Neural cell (in vitro differentiated cells): Measurements from ENCODE around the gene ARHGDIG. TPM values are rescaled to one million over a fixed set of nuclear protein-coding genes. Genes with fewer than 3 reads are reported as not detected.

Experiments
- H2AFZ ChIP-seq: fragments of 200-600, 300-800 bp; sonication (generic), shearing (Covaris generic); 2 replicates; pipeline ENCODE4 v1.6.0; 2014; ENCODE audit warnings: low read depth, mild to moderate bottlenecking, antibody characterized with exemption, low read length, moderate library complexity
- H3F3A ChIP-seq: fragments of 200-600 bp; shearing (Covaris generic); 2 replicates; pipeline ENCODE4 v1.6.1; 2016; ENCODE audit warnings: mild to moderate bottlenecking, moderate library complexity, mixed read lengths, antibody characterized with exemption, low read length; ENCODE audit not compliant: insufficient read depth, poor library complexity, severe bottlenecking
- H3K27ac ChIP-seq: fragments of 200-600, 300-800 bp; sonication (generic), shearing (Covaris generic); 2 replicates; pipeline ENCODE4 v1.5.1; 2014; ENCODE audit warnings: mild to moderate bottlenecking, low read length, moderate library complexity
- H3K27me3 ChIP-seq: fragments of 300-800, 200-600 bp; sonication (generic), shearing (Covaris generic); 2 replicates; pipeline ENCODE4 v1.6.0; 2014; ENCODE audit warnings: mild to moderate bottlenecking, low read depth, low read length, moderate library complexity; ENCODE audit not compliant: insufficient read depth
- H3K36me3 ChIP-seq: fragments of 300-800, 200-600 bp; sonication (generic), shearing (Covaris generic); 2 replicates; pipeline ENCODE4 v1.5.1; 2014; ENCODE audit warnings: mild to moderate bottlenecking, antibody characterized with exemption, low read length, moderate library complexity; ENCODE audit not compliant: insufficient read depth
- H3K4me2 ChIP-seq: fragments of 300-800, 200-600 bp; sonication (generic), shearing (Covaris generic); 2 replicates; pipeline ENCODE4 v1.6.0; 2014; ENCODE audit warnings: mild to moderate bottlenecking, low read length
- H3K4me3 ChIP-seq: fragments of 300-800, 200-600 bp; sonication (generic), shearing (Covaris generic); 2 replicates; pipeline ENCODE4 v1.5.1; 2014; ENCODE audit warnings: mild to moderate bottlenecking, low read length, moderate library complexity
- H3K79me2 ChIP-seq: fragments of 200-600 bp; shearing (Covaris generic); replicated peaks from 2 replicates; pipeline ENCODE4 v1.6.0; 2014; ENCODE audit warnings: mild to moderate bottlenecking, low read length, moderate library complexity; ENCODE audit not compliant: insufficient read depth
- H3K9ac ChIP-seq: fragments of 300-800, 200-600 bp; sonication (generic), shearing (Covaris generic); 2 replicates; pipeline ENCODE4 v1.6.1; 2016; ENCODE audit warnings: mild to moderate bottlenecking, low read length, mixed read lengths
- H3K9me2 ChIP-seq: fragments of 200-600 bp; shearing (Covaris generic); 2 replicates; pipeline ENCODE4 v1.6.1; 2016; ENCODE audit warnings: mild to moderate bottlenecking, low read length, mixed read lengths; ENCODE audit not compliant: insufficient read depth
- H3K9me3 ChIP-seq: fragments of 200-600, 300-800 bp; sonication (generic), shearing (Covaris generic); 2 replicates; pipeline ENCODE4 v1.6.1; 2016; ENCODE audit warnings: mild to moderate bottlenecking, mixed run types, low read length, moderate library complexity, mixed read lengths
- H4K20me1 ChIP-seq: fragments of 200-600 bp; shearing (Covaris generic); 2 replicates; pipeline ENCODE4 v1.6.1; 2016; ENCODE audit warnings: mild to moderate bottlenecking, mixed run types; ENCODE audit not compliant: insufficient read depth
- CTCF ChIP-seq: fragments of 450-650 bp; IDR thresholded peaks from 2 replicates; pipeline ENCODE4 v1.5.1; 2014; ENCODE audit warnings: antibody characterized with exemption, mild to moderate bottlenecking, moderate library complexity; ENCODE audit not compliant: poor library complexity, severe bottlenecking
- EP300 ChIP-seq: fragments of 450-650 bp; conservative IDR thresholded peaks from 2 replicates; pipeline ENCODE4 v1.6.1; 2014; ENCODE audit warnings: antibody characterized with exemption, mild to moderate bottlenecking, moderate library complexity; ENCODE audit not compliant: poor library complexity, severe bottlenecking
- EZH2 ChIP-seq: fragments of 200-600, 300-800 bp; shearing (Covaris generic), sonication (generic); IDR thresholded peaks from 2 replicates; pipeline ENCODE4 v1.6.1; 2014; ENCODE audit warnings: antibody characterized with exemption, low read length, borderline replicate concordance, mild to moderate bottlenecking; ENCODE audit not compliant: insufficient read depth, poor library complexity, severe bottlenecking
- MXI1 ChIP-seq: fragments of 450-650 bp; conservative IDR thresholded peaks from 2 replicates; pipeline ENCODE4 v1.6.1; 2014; ENCODE audit warnings: antibody characterized with exemption, mild to moderate bottlenecking; ENCODE audit not compliant: poor library complexity, severe bottlenecking
- POLR2AphosphoS5 ChIP-seq: IDR thresholded peaks from 2 replicates; pipeline ENCODE4 v1.6.1; 2012
- RAD21 ChIP-seq: fragments of 450-650 bp; conservative IDR thresholded peaks from 2 replicates; pipeline ENCODE4 v1.6.1; 2014; ENCODE audit warnings: antibody characterized with exemption, mild to moderate bottlenecking, moderate library complexity
- REST ChIP-seq: IDR thresholded peaks from 2 replicates; pipeline ENCODE4 v1.6.1; 2012; ENCODE audit warnings: borderline replicate concordance
- SMC3 ChIP-seq: fragments of 450-650 bp; conservative IDR thresholded peaks from 2 replicates; pipeline ENCODE4 v1.6.1; 2014; ENCODE audit warnings: antibody characterized with exemption, mild to moderate bottlenecking, moderate library complexity; ENCODE audit not compliant: poor library complexity
- TAF1 ChIP-seq: IDR thresholded peaks from 2 replicates; pipeline ENCODE4 v1.6.1; 2012; ENCODE audit warnings: low read depth
- polyA plus RNA-seq: library from polyadenylated mRNA; depleted of rRNA; stranded (reverse); fragments of >200 nt; gene quantifications from 2 replicates; pipeline ENCODE4 v1.2.3, GENCODE V29; 2014

Gene ARHGDIG
- polyA plus RNA-seq, 1 donor from 2014 or later, result 176 TPM

GRCh38 chr16:317583-317982 is 37.2 kb downstream of the ARHGDIG start:
- Histone ChIP-seq H3K4me3 (no peak overlapping the region), H4K20me1 (no peaks in the 10 kb centered on the region), H3K9ac (no peak overlapping the region), H3K79me2 (peaks cover 4% of the 10 kb centered on the region), H3K9me3 (no peaks in the 10 kb centered on the region), H3K27me3 (no peaks in the 10 kb centered on the region), H2AFZ (no peak overlapping the region), H3K36me3 (no peaks in the 10 kb centered on the region), H3K27ac (no peak overlapping the region), H3K4me2 (no peak overlapping the region), H3F3A (no peaks in the 10 kb centered on the region), H3K9me2 (no peaks in the 10 kb centered on the region)
- TF ChIP-seq SMC3, result no peak
- TF ChIP-seq MXI1, result no peak
- no peak for TF ChIP-seq REST

GRCh38 chr16:318628-319027 is 38.2 kb downstream of the ARHGDIG start:
- Histone ChIP-seq H3K27ac (no peak overlapping the region), H3K27me3 (no peaks in the 10 kb centered on the region), H3K9me3 (no peaks in the 10 kb centered on the region), H3K4me2 (no peak overlapping the region), H3K79me2 (peaks cover 4% of the 10 kb centered on the region), H2AFZ (no peak overlapping the region), H4K20me1 (no peaks in the 10 kb centered on the region), H3K9ac (no peak overlapping the region), H3K9me2 (no peaks in the 10 kb centered on the region), H3K4me3 (no peak overlapping the region), H3F3A (no peaks in the 10 kb centered on the region), H3K36me3 (no peaks in the 10 kb centered on the region)
- TF ChIP-seq CTCF (no peak), POLR2AphosphoS5 (no peak)

GRCh38 chr16:320206-320605 is 39.8 kb downstream of the ARHGDIG start:
- H4K20me1 ChIP-seq, result no peaks in the 10 kb centered on the region
- no peaks in the 10 kb centered on the region for H3K27me3 ChIP-seq
- H3K79me2 ChIP-seq, result peaks cover 4% of the 10 kb centered on the region
- H3K27ac ChIP-seq, result no peak overlapping the region
- no peak for TF ChIP-seq EZH2
- no peak for TF ChIP-seq REST
- no peak for TF ChIP-seq POLR2AphosphoS5
- TF ChIP-seq RAD21, result no peak
- no peak for TF ChIP-seq MXI1
- no peak for TF ChIP-seq SMC3
- TF ChIP-seq EP300, result no peak
- TF ChIP-seq TAF1, result no peak
- TF ChIP-seq CTCF, result no peak
- H2AFZ ChIP-seq, result no peak overlapping the region
- H3K36me3 ChIP-seq, result no peaks in the 10 kb centered on the region
- no peaks in the 10 kb centered on the region for H3F3A ChIP-seq
- H3K4me3 ChIP-seq, result no peak overlapping the region
- no peaks in the 10 kb centered on the region for H3K9me2 ChIP-seq
- no peaks in the 10 kb centered on the region for H3K9me3 ChIP-seq
- H3K4me2 ChIP-seq, result no peak overlapping the region
- no peak overlapping the region for H3K9ac ChIP-seq
